K562 (cell line): Measurements from ENCODE around the gene NFATC3. TPM values are rescaled to one million over a fixed set of nuclear protein-coding genes. Genes with fewer than 3 reads are reported as not detected.

Source experiments
- BACH1 ChIP-seq: fragments of 200-800 bp; sonication (Bioruptor generic); IDR thresholded peaks from 2 replicates; pipeline ENCODE4 v1.6.1; 2016; ENCODE audit warnings: missing genetic modification characterization, missing compliant biosample characterization
- CCNT2 ChIP-seq: IDR thresholded peaks from 2 replicates; pipeline ENCODE4 v1.6.1; 2011; ENCODE audit warnings: borderline replicate concordance, low read depth, mild to moderate bottlenecking, moderate library complexity, mixed read lengths, low read length; ENCODE audit not compliant: insufficient read length; ENCODE audit errors: extremely low read depth
- CEBPB ChIP-seq: fragments of 450-650 bp; IDR thresholded peaks from 2 replicates; pipeline ENCODE4 v1.6.1; 2016; ENCODE audit warnings: missing genetic modification characterization, missing compliant biosample characterization
- ELF1 ChIP-seq: fragments of 200-800 bp; sonication (Bioruptor generic); IDR thresholded peaks from 2 replicates; pipeline ENCODE4 v1.6.1; 2016; ENCODE audit warnings: missing genetic modification characterization, missing compliant biosample characterization
- HDAC2 ChIP-seq: fragments of 450-650 bp; IDR thresholded peaks from 2 replicates; pipeline ENCODE4 v1.6.1; 2016; ENCODE audit warnings: mild to moderate bottlenecking
- KLF13 ChIP-seq: fragments of 450-650 bp; IDR thresholded peaks from 2 replicates; pipeline ENCODE4 v1.6.1; 2016; ENCODE audit warnings: missing genetic modification characterization, low read depth, mild to moderate bottlenecking, missing compliant biosample characterization, moderate library complexity, borderline replicate concordance
- MAFF ChIP-seq: IDR thresholded peaks from 2 replicates; pipeline ENCODE4 v1.6.1; 2012; ENCODE audit warnings: low read length, improper control_type of control experiment
- MTA1 ChIP-seq: fragments of 450-650 bp; IDR thresholded peaks from 2 replicates; pipeline ENCODE4 v1.6.1; 2017; ENCODE audit warnings: borderline replicate concordance
- NR4A1 ChIP-seq, 2 experiments: fragments of 250-450 bp in 1 of 2; fragments of 450-650 bp in 1 of 2; sonication (Bioruptor Pico) in 1 of 2; IDR thresholded peaks; 2 replicates each; pipeline versions ENCODE4 v1.4.0 to v1.6.1; 2016 to 2020; ENCODE audit warnings: mild to moderate bottlenecking in 2 of 2, missing compliant biosample characterization in 1 of 2, missing genetic modification characterization in 1 of 2, moderate library complexity in 1 of 2
- YY1 ChIP-seq, 3 experiments: IDR thresholded peaks; 2 replicates each; pipeline ENCODE4 v1.6.1; 2011; ENCODE audit warnings: low read length in 2 of 3, mild to moderate bottlenecking in 2 of 3, moderate library complexity in 2 of 3, borderline replicate concordance in 1 of 3, control low read depth in 1 of 3, low read depth in 1 of 3; ENCODE audit not compliant: insufficient read depth in 3 of 3, insufficient replicate concordance in 2 of 3, control insufficient read depth in 1 of 3, insufficient read length in 1 of 3; ENCODE audit errors: extremely low read depth in 1 of 3
- ZBED1 ChIP-seq: IDR thresholded peaks from 2 replicates; pipeline ENCODE4 v1.6.1; 2014
- ZNF121 ChIP-seq: sonication (generic); formaldehyde crosslinking; conservative IDR thresholded peaks from 2 replicates; pipeline ENCODE4 v1.8.0; 2022; ENCODE audit warnings: missing genetic modification reagents
- ZNF165 ChIP-seq: fragments of 250-450 bp; sonication (Bioruptor Pico); IDR thresholded peaks from 2 replicates; pipeline ENCODE4 v1.4.0; 2020; ENCODE audit warnings: borderline replicate concordance
- ZNF431 ChIP-seq: sonication (generic); formaldehyde crosslinking; IDR thresholded peaks from 2 replicates; pipeline ENCODE4 v1.8.0; 2022; ENCODE audit warnings: mild to moderate bottlenecking, missing genetic modification reagents
- ZNF551 ChIP-seq: fragments of 250-450 bp; sonication (Bioruptor Pico); IDR thresholded peaks from 2 replicates; pipeline ENCODE4 v1.5.0; 2021; ENCODE audit warnings: mild to moderate bottlenecking, moderate library complexity
- ZNF668 ChIP-seq: fragments of 250-450 bp; sonication (Bioruptor Pico); IDR thresholded peaks from 2 replicates; pipeline ENCODE4 v1.8.0; 2022; ENCODE audit warnings: mild to moderate bottlenecking, inconsistent platforms
- polyA plus RNA-seq, 8 experiments: library from polyadenylated mRNA; depleted of rRNA in 4 of 8; stranded (reverse) in 5 of 8; unstranded in 3 of 8; fragments of >200 nt; fragmentation: Nextera tagmentation in 2 of 8; fragmentation: Illumina TruSeq in 1 of 8; extraction: Ambion mirVana in 2 of 8; extraction: Trizol in 1 of 8; gene quantifications; 2 replicates each; pipeline versions ENCODE4 v1.2.1 to v1.2.3, GENCODE V29; 2011 to 2014; ENCODE audit warnings: inconsistent platforms in 1 of 8, missing spikeins in 1 of 8
- total RNA-seq, 7 experiments: library from RNA; depleted of rRNA in 6 of 7; stranded (reverse); fragments of >200 nt in 6 of 7; fragmentation: Illumina TruSeq in 2 of 7; extraction: Trizol in 2 of 7; gene quantifications; 2 replicates each; pipeline versions ENCODE4 v1.2.1 to v1.2.3, GENCODE V29; 2011 to 2021; ENCODE audit warnings: low replicate concordance in 1 of 7
- TF ChIP-seq, protein P1 (sequence below): fragments of 450-650 bp; IDR thresholded peaks from 2 replicates; pipeline ENCODE4 v1.7.1; 2018; ENCODE audit warnings: mild to moderate bottlenecking, low read depth; ENCODE audit not compliant: partially characterized antibody
- TF ChIP-seq, protein P2 (sequence below): fragments of 450-650 bp; formaldehyde crosslinking; IDR thresholded peaks from 2 replicates; pipeline ENCODE4 v1.4.0; 2022; ENCODE audit warnings: missing genetic modification characterization
- TF ChIP-seq, protein P3 (sequence below): sonication (generic); formaldehyde crosslinking; IDR thresholded peaks from 2 replicates; pipeline ENCODE4 v1.8.0; 2022; ENCODE audit warnings: mild to moderate bottlenecking, missing genetic modification reagents

The NFATC3 gene
- total and polyA plus RNA-seq, 9 of the 15 experiments (the other 6 are each of a cell fraction or from before 2014, with no cell fraction given): 15.7 to 98.4 (median 59.4) TPM

DNA sequence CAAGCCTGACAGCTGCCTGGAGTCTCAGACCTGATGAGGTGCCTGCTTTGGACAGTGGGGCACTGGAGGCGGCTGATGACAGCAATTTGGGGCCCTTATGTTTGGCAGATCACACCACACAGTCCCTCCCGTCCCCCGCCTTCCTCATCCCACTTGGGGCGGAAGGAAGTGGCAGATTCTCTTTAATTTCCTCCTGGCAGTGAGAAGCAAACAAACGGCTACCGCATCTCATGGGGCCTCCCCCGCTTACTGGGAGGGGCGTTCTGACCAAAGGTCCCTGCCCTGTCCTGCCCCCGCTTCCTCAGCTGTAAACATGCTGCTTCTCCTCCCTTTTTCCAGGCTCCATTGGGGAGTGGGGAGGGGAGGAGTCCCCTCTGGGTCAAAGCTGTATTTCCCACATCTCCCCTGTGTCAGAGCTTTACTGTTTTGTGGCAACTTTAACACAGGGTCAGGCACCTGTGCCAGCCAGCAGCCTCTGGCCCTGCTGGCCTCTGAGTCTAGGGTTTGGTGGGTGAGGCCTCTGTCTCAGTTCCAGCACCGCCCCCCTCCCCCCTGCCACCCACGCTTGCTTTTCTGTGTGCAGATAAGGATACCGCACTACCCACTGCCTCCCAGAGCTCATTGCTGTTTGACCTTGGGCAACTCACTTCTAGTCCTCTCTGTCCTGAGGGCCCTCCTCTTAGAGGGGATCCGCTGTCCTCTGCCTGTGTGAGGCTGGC, 5.4 kb upstream of the NFATC3 start (continued):
- peak; percentile 81 for TF ChIP-seq CCNT2
- TF ChIP-seq ZBED1: peak; percentile 75; the same call in 1 of the 2 replicates
- no peak for TF ChIP-seq ZNF431 (CRISPR knock-in tag)
- peak; percentile 57 for TF ChIP-seq KLF13
- no peak for TF ChIP-seq ZNF165 (CRISPR knock-in tag)
- peak; percentile 83; the same call in 1 of the 2 replicates for TF ChIP-seq NR4A1 (CRISPR knock-in tag; IDR thresholded peaks at IDR 0.05)
- peak; percentile 87 for TF ChIP-seq NR4A1 (tag; IDR thresholded peaks at IDR 0.05)
- TF ChIP-seq MTA1: peak; percentile 85; the same call in 1 of the 2 replicates
- TF ChIP-seq BACH1 (tag): peak; percentile 66; the same call in 1 of the 2 replicates
- no peak for TF ChIP-seq ZNF121
- no peak for TF ChIP-seq ZNF668 (CRISPR knock-in tag)
- TF ChIP-seq YY1 (IDR thresholded peaks at IDR 0.05; ENCODE audit: borderline replicate concordance in 1 of 3, control insufficient read depth in 1 of 3, extremely low read depth in 1 of 3, insufficient read depth in 3 of 3, insufficient read length in 1 of 3, insufficient replicate concordance in 2 of 3, low read depth in 1 of 3, low read length in 2 of 3): peak in 1 of 3 experiments; percentile 37
- peak; percentile 80 for TF ChIP-seq ELF1 (tag)
- TF ChIP-seq, protein P1, sequence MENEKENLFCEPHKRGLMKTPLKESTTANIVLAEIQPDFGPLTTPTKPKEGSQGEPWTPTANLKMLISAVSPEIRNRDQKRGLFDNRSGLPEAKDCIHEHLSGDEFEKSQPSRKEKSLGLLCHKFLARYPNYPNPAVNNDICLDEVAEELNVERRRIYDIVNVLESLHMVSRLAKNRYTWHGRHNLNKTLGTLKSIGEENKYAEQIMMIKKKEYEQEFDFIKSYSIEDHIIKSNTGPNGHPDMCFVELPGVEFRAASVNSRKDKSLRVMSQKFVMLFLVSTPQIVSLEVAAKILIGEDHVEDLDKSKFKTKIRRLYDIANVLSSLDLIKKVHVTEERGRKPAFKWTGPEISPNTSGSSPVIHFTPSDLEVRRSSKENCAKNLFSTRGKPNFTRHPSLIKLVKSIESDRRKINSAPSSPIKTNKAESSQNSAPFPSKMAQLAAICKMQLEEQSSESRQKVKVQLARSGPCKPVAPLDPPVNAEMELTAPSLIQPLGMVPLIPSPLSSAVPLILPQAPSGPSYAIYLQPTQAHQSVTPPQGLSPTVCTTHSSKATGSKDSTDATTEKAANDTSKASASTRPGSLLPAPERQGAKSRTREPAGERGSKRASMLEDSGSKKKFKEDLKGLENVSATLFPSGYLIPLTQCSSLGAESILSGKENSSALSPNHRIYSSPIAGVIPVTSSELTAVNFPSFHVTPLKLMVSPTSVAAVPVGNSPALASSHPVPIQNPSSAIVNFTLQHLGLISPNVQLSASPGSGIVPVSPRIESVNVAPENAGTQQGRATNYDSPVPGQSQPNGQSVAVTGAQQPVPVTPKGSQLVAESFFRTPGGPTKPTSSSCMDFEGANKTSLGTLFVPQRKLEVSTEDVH: no peak
- TF ChIP-seq, protein P2, sequence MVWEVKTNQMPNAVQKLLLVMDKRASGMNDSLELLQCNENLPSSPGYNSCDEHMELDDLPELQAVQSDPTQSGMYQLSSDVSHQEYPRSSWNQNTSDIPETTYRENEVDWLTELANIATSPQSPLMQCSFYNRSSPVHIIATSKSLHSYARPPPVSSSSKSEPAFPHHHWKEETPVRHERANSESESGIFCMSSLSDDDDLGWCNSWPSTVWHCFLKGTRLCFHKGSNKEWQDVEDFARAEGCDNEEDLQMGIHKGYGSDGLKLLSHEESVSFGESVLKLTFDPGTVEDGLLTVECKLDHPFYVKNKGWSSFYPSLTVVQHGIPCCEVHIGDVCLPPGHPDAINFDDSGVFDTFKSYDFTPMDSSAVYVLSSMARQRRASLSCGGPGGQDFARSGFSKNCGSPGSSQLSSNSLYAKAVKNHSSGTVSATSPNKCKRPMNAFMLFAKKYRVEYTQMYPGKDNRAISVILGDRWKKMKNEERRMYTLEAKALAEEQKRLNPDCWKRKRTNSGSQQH: peak; percentile 17; the same call in 1 of the 2 replicates
- no peak for TF ChIP-seq MAFF
- peak; percentile 55 for TF ChIP-seq CEBPB (tag)
- TF ChIP-seq, protein P3, sequence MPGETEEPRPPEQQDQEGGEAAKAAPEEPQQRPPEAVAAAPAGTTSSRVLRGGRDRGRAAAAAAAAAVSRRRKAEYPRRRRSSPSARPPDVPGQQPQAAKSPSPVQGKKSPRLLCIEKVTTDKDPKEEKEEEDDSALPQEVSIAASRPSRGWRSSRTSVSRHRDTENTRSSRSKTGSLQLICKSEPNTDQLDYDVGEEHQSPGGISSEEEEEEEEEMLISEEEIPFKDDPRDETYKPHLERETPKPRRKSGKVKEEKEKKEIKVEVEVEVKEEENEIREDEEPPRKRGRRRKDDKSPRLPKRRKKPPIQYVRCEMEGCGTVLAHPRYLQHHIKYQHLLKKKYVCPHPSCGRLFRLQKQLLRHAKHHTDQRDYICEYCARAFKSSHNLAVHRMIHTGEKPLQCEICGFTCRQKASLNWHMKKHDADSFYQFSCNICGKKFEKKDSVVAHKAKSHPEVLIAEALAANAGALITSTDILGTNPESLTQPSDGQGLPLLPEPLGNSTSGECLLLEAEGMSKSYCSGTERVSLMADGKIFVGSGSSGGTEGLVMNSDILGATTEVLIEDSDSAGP (CRISPR knock-in tag): no peak
- TF ChIP-seq HDAC2: peak; percentile 60; the same call in 1 of the 2 replicates
- TF ChIP-seq ZNF551 (CRISPR knock-in tag): no peak
